Measurements from ENCODE around the gene SPRYD3. TPM values are rescaled to one million over a fixed set of nuclear protein-coding genes. Genes with fewer than 3 reads are reported as not detected.

Gene SPRYD3
- total RNA-seq, 1 donor from 2014 or later: 21.8 TPM

GRCh38 chr12:53042607-53043454 lies 36.4 kb downstream of the SPRYD3 start:
- H3K36me3 ChIP-seq (ENCODE audit: insufficient read depth, low read length): peaks cover 28% of the 10 kb centered on the region
- no peak overlapping the region for H3K27ac Mint-ChIP-seq (ENCODE audit: unreplicated experiment)
- H3K27me3 ChIP-seq (ENCODE audit: insufficient read depth, low read length): no peaks in the 10 kb centered on the region
- no peaks in the 10 kb centered on the region for H3K27me3 Mint-ChIP-seq (ENCODE audit: low read depth, unreplicated experiment)
- H2AFZ ChIP-seq (ENCODE audit: low read depth, low read length): no peak overlapping the region
- no peak overlapping the region for H3K4me3 Mint-ChIP-seq (ENCODE audit: unreplicated experiment)
- peaks cover 18% of the 10 kb centered on the region for H3K4me1 ChIP-seq (ENCODE audit: insufficient read depth, low read length)
- peaks cover 28% of the 10 kb centered on the region for H3K4me1 Mint-ChIP-seq (ENCODE audit: low read depth, unreplicated experiment)
- H3K4me3 ChIP-seq (ENCODE audit: insufficient read depth, low read depth, low read length): no peak overlapping the region
- FAIRE-seq (no peak), DNase-seq (ENCODE audit: low read depth) (no peak)
- H3K9me3 Mint-ChIP-seq (ENCODE audit: unreplicated experiment): peaks cover 3% of the 10 kb centered on the region
- H3K27ac ChIP-seq (ENCODE audit: low read depth, low read length): no peak overlapping the region
- no peak for TF ChIP-seq EZH2 (IDR thresholded peaks at IDR 0.05; ENCODE audit: insufficient read depth, low read length)
- H4K20me1 ChIP-seq (ENCODE audit: insufficient read depth, low read length): peaks cover 28% of the 10 kb centered on the region
- no peaks in the 10 kb centered on the region for H3K9me3 ChIP-seq (ENCODE audit: insufficient read depth, low read depth, low read length)
- peaks cover 12% of the 10 kb centered on the region for H3K36me3 Mint-ChIP-seq (ENCODE audit: low read depth, unreplicated experiment)
- no peaks in the 10 kb centered on the region for H3K79me2 ChIP-seq (ENCODE audit: insufficient read depth, low read length)
- H3K4me2 ChIP-seq (ENCODE audit: low read length): no peak overlapping the region
- no peak overlapping the region for H3K9ac ChIP-seq (ENCODE audit: low read length)

GRCh38 chr12:53039851-53040250 lies 39.3 kb downstream of the SPRYD3 start:
- H3K9me3 Mint-ChIP-seq (ENCODE audit: unreplicated experiment): peaks cover 3% of the 10 kb centered on the region
- no peaks in the 10 kb centered on the region for H3K9me3 ChIP-seq (ENCODE audit: insufficient read depth, low read depth, low read length)
- no peak overlapping the region for H3K4me3 ChIP-seq (ENCODE audit: insufficient read depth, low read depth, low read length)
- H3K4me3 Mint-ChIP-seq (ENCODE audit: unreplicated experiment): no peak overlapping the region
- peaks cover 45% of the 10 kb centered on the region for H4K20me1 ChIP-seq (ENCODE audit: insufficient read depth, low read length)
- no peaks in the 10 kb centered on the region for H3K27me3 ChIP-seq (ENCODE audit: insufficient read depth, low read length)
- H3K9ac ChIP-seq (ENCODE audit: low read length): no peak overlapping the region
- FAIRE-seq (no peak), DNase-seq (ENCODE audit: low read depth) (no peak)
- peaks cover 14% of the 10 kb centered on the region for H3K4me1 Mint-ChIP-seq (ENCODE audit: low read depth, unreplicated experiment)
- no peak overlapping the region for H2AFZ ChIP-seq (ENCODE audit: low read depth, low read length)
- peaks cover 3% of the 10 kb centered on the region for H3K4me1 ChIP-seq (ENCODE audit: insufficient read depth, low read length)
- peaks cover 7% of the 10 kb centered on the region for H3K79me2 ChIP-seq (ENCODE audit: insufficient read depth, low read length)
- H3K27me3 Mint-ChIP-seq (ENCODE audit: low read depth, unreplicated experiment): no peaks in the 10 kb centered on the region
- no peak for TF ChIP-seq EZH2 (IDR thresholded peaks at IDR 0.05; ENCODE audit: insufficient read depth, low read length)
- H3K36me3 Mint-ChIP-seq (ENCODE audit: low read depth, unreplicated experiment): peaks cover 14% of the 10 kb centered on the region
- H3K36me3 ChIP-seq (ENCODE audit: insufficient read depth, low read length): peaks cover 51% of the 10 kb centered on the region
- H3K27ac Mint-ChIP-seq (ENCODE audit: unreplicated experiment): no peak overlapping the region
- H3K4me2 ChIP-seq (ENCODE audit: low read length): no peak overlapping the region
- H3K27ac ChIP-seq (ENCODE audit: low read depth, low read length): no peak overlapping the region

- FAIRE-seq (no peak), DNase-seq (ENCODE audit: low read depth) (no peak)
- H3K27me3 ChIP-seq (ENCODE audit: insufficient read depth, low read length): no peaks in the 10 kb centered on the region
- peaks cover 62% of the 10 kb centered on the region for H3K36me3 ChIP-seq (ENCODE audit: insufficient read depth, low read length)
- no peaks in the 10 kb centered on the region for H3K9me3 ChIP-seq (ENCODE audit: insufficient read depth, low read depth, low read length)
- H3K4me1 ChIP-seq (ENCODE audit: insufficient read depth, low read length): peaks cover 3% of the 10 kb centered on the region
- Mint-ChIP-seq H3K9me3 (ENCODE audit: unreplicated experiment) (no peaks in the 10 kb centered on the region), H3K4me3 (ENCODE audit: unreplicated experiment) (no peak overlapping the region), H3K36me3 (ENCODE audit: low read depth, unreplicated experiment) (peaks cover 16% of the 10 kb centered on the region), H3K4me1 (ENCODE audit: low read depth, unreplicated experiment) (peaks cover 17% of the 10 kb centered on the region), H3K27me3 (ENCODE audit: low read depth, unreplicated experiment) (no peaks in the 10 kb centered on the region), H3K27ac (ENCODE audit: unreplicated experiment) (no peak overlapping the region)
- H2AFZ ChIP-seq (ENCODE audit: low read depth, low read length): no peak overlapping the region
- H3K9ac ChIP-seq (ENCODE audit: low read length): no peak overlapping the region
- no peak for TF ChIP-seq EZH2 (IDR thresholded peaks at IDR 0.05; ENCODE audit: insufficient read depth, low read length)
- TF ChIP-seq CTCF (IDR thresholded peaks at IDR 0.05; ENCODE audit: insufficient read depth, low read depth, low read length): no peak
- no peak overlapping the region for H3K4me3 ChIP-seq (ENCODE audit: insufficient read depth, low read depth, low read length)
- no peak overlapping the region for H3K4me2 ChIP-seq (ENCODE audit: low read length)
- peaks cover 58% of the 10 kb centered on the region for H4K20me1 ChIP-seq (ENCODE audit: insufficient read depth, low read length)
- H3K27ac ChIP-seq (ENCODE audit: low read depth, low read length): no peak overlapping the region
- H3K79me2 ChIP-seq (ENCODE audit: insufficient read depth, low read length): peaks cover 25% of the 10 kb centered on the region
Observed at GRCh38 chr12:53036802-53037201, 42.4 kb downstream of the SPRYD3 start.

Data from astrocyte (in vitro differentiated cells and primary cell).